WTC11 (cell line): Measurements from ENCODE around the gene CD247. TPM values are rescaled to one million over a fixed set of nuclear protein-coding genes. Genes with fewer than 3 reads are reported as not detected.

ENCODE experiments used
- ATAC-seq: fragments of 200-7000 bp; cut with Tn5 transposase; 2 replicates; pipeline ENCODE4 v1.10.0; 2021; ENCODE audit warnings: mild to moderate bottlenecking, moderate library complexity
- CTCF ChIA-PET: fragments of 300-600 bp; sonication (Branson Sonifier 250); formaldehyde crosslinking; loops from one replicate; lab custom pipeline; 2021; ENCODE audit warnings: antibody characterized with exemption; lab: Charles Lee
- POLR2A ChIA-PET: fragments of 350-600 bp; sonication (Branson Sonifier 250); formaldehyde crosslinking; loops from one replicate; lab custom pipeline; 2021; ENCODE audit warnings: antibody characterized with exemption; lab: Charles Lee
- DNase-seq: peaks from one replicate; pipeline ENCODE4 v3.0.0; 2021; ENCODE audit warnings: low spot score
- H3K27ac Mint-ChIP-seq: 2 replicates; pipeline ENCODE4 v1.8.0; 2021; ENCODE audit warnings: mixed read lengths
- H3K27me3 Mint-ChIP-seq: 2 replicates; pipeline ENCODE4 v1.8.0; 2021; ENCODE audit warnings: low read depth, mild to moderate bottlenecking, moderate library complexity, mixed read lengths
- H3K36me3 Mint-ChIP-seq: 2 replicates; pipeline ENCODE4 v1.8.0; 2021; ENCODE audit warnings: mixed read lengths
- H3K4me1 Mint-ChIP-seq: 2 replicates; pipeline ENCODE4 v1.8.0; 2022; ENCODE audit warnings: mixed read lengths
- H3K4me3 Mint-ChIP-seq: 2 replicates; pipeline ENCODE4 v1.8.0; 2021; ENCODE audit warnings: mild to moderate bottlenecking, moderate library complexity, mixed read lengths
- H3K9me3 Mint-ChIP-seq: 2 replicates; pipeline ENCODE4 v1.8.0; 2021; ENCODE audit warnings: mixed read lengths
- ELF4 ChIP-seq: sonication (generic); formaldehyde crosslinking; IDR thresholded peaks from 2 replicates; pipeline ENCODE4 v1.8.1; 2022; ENCODE audit warnings: low read depth, mild to moderate bottlenecking, moderate library complexity, missing genetic modification reagents
- EMX1 ChIP-seq: fragments of 250-450 bp; sonication (Bioruptor Pico); IDR thresholded peaks from 2 replicates; pipeline ENCODE4 v1.8.0; 2021; ENCODE audit warnings: mild to moderate bottlenecking
- FOXJ3 ChIP-seq: sonication (generic); formaldehyde crosslinking; IDR thresholded peaks from 2 replicates; pipeline ENCODE4 v1.9.0; 2021; ENCODE audit warnings: missing genetic modification reagents, mild to moderate bottlenecking, borderline replicate concordance
- GRHL2 ChIP-seq: fragments of 250-450 bp; sonication (Bioruptor Pico); IDR thresholded peaks from 2 replicates; pipeline ENCODE4 v1.8.0; 2022; ENCODE audit warnings: mild to moderate bottlenecking, moderate library complexity; ENCODE audit not compliant: insufficient replicate concordance, severe bottlenecking
- HMGA2 ChIP-seq: fragments of 250-450 bp; sonication (Bioruptor Pico); IDR thresholded peaks from 2 replicates; pipeline ENCODE4 v1.4.0; 2021; ENCODE audit warnings: mild to moderate bottlenecking, moderate library complexity
- KAT7 ChIP-seq: sonication (generic); formaldehyde crosslinking; IDR thresholded peaks from 2 replicates; pipeline ENCODE4 v1.8.1; 2023; ENCODE audit warnings: missing genetic modification reagents, mild to moderate bottlenecking, borderline replicate concordance
- MYBL2 ChIP-seq: sonication (generic); formaldehyde crosslinking; IDR thresholded peaks from 2 replicates; pipeline ENCODE4 v1.8.1; 2023; ENCODE audit warnings: mild to moderate bottlenecking, moderate library complexity, missing genetic modification reagents
- NR1H2 ChIP-seq: sonication (generic); formaldehyde crosslinking; IDR thresholded peaks from 2 replicates; pipeline ENCODE4 v1.9.0; 2021; ENCODE audit warnings: mild to moderate bottlenecking, moderate library complexity, missing genetic modification reagents
- NR3C1 ChIP-seq: sonication (generic); formaldehyde crosslinking; conservative IDR thresholded peaks from 2 replicates; pipeline ENCODE4 v1.8.1; 2023; ENCODE audit warnings: low read depth, mild to moderate bottlenecking, missing genetic modification reagents
- RORB ChIP-seq: fragments of 250-450 bp; sonication (Bioruptor Pico); IDR thresholded peaks from 2 replicates; pipeline ENCODE4 v1.9.0; 2021; ENCODE audit warnings: mild to moderate bottlenecking
- SMAD3 ChIP-seq: sonication (generic); formaldehyde crosslinking; IDR thresholded peaks from 2 replicates; pipeline ENCODE4 v1.8.0; 2022; ENCODE audit warnings: missing genetic modification reagents, mild to moderate bottlenecking, borderline replicate concordance
- SMAD4 ChIP-seq: sonication (generic); formaldehyde crosslinking; IDR thresholded peaks from 2 replicates; pipeline ENCODE4 v1.8.0; 2022; ENCODE audit warnings: mild to moderate bottlenecking, missing genetic modification reagents
- SP1 ChIP-seq: sonication (generic); formaldehyde crosslinking; conservative IDR thresholded peaks from 2 replicates; pipeline ENCODE4 v1.8.1; 2022; ENCODE audit warnings: missing genetic modification reagents
- TCF7 ChIP-seq: sonication (generic); formaldehyde crosslinking; IDR thresholded peaks from 2 replicates; pipeline ENCODE4 v1.8.0; 2022; ENCODE audit warnings: mild to moderate bottlenecking, low read depth, missing genetic modification reagents, moderate library complexity
- ZNF219 ChIP-seq: sonication (generic); formaldehyde crosslinking; IDR thresholded peaks from 2 replicates; pipeline ENCODE4 v1.8.0; 2023; ENCODE audit warnings: missing genetic modification reagents, mild to moderate bottlenecking, borderline replicate concordance
- total RNA-seq: library from RNA; stranded (reverse); gene quantifications from 3 replicates; pipeline ENCODE4 v1.2.3, GENCODE V29; 2021
- TF ChIP-seq, protein P1 (sequence below): sonication (generic); formaldehyde crosslinking; IDR thresholded peaks from 2 replicates; pipeline ENCODE4 v1.8.0; 2022; ENCODE audit warnings: mild to moderate bottlenecking, missing genetic modification reagents
- TF ChIP-seq, protein P2 (sequence below): sonication (generic); formaldehyde crosslinking; IDR thresholded peaks from 2 replicates; pipeline ENCODE4 v1.8.0; 2022; ENCODE audit warnings: mild to moderate bottlenecking, missing genetic modification reagents
- TF ChIP-seq, protein P3 (sequence below): sonication (generic); formaldehyde crosslinking; conservative IDR thresholded peaks from 2 replicates; pipeline ENCODE4 v1.8.1; 2022; ENCODE audit warnings: mild to moderate bottlenecking, missing genetic modification reagents
- TF ChIP-seq, protein P4 (sequence below): fragments of 250-450 bp; sonication (Bioruptor Pico); IDR thresholded peaks from 2 replicates; pipeline ENCODE4 v1.9.0; 2021; ENCODE audit warnings: moderate library complexity, mild to moderate bottlenecking, inconsistent platforms, borderline replicate concordance
- TF ChIP-seq, protein P5 (sequence below): sonication (generic); formaldehyde crosslinking; IDR thresholded peaks from 2 replicates; pipeline ENCODE4 v1.8.1; 2022; ENCODE audit warnings: low read depth, mild to moderate bottlenecking, moderate library complexity, missing genetic modification reagents, borderline replicate concordance
- TF ChIP-seq, protein P6 (sequence below): sonication (generic); formaldehyde crosslinking; IDR thresholded peaks from 2 replicates; pipeline ENCODE4 v1.8.1; 2023; ENCODE audit warnings: mild to moderate bottlenecking, missing genetic modification reagents, borderline replicate concordance
- TF ChIP-seq, protein P7 (sequence below): sonication (generic); formaldehyde crosslinking; IDR thresholded peaks from 2 replicates; pipeline ENCODE4 v1.8.0; 2022; ENCODE audit warnings: mild to moderate bottlenecking, missing genetic modification reagents
- TF ChIP-seq, protein P8 (sequence below): sonication (generic); formaldehyde crosslinking; IDR thresholded peaks from 2 replicates; pipeline ENCODE4 v1.8.0; 2023; ENCODE audit warnings: mild to moderate bottlenecking, missing genetic modification reagents

CD247 gene
- total RNA-seq, 1 experiment from 2014 or later = 1.8 TPM

DNA sequence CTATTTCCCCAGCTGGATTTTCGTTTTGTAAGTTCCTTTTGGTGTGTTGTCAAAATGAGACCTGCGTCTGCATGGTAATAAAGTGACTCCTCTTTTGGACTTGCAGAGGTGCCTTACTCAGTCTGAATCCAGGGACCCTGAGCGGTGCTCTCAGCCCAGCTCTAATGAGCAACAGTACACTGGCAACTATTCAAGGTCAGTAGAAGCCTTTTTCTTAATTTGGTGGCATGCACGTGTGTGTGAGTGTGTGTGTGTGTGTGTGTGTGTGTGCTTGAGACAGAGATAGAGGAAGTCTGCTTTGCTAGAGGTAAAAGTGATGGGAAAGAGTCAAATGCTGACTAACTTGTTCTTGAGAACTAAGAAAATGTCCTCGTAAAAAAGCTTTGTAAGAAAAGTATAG is 105.4 kb downstream of the CD247 start (continued):
- TF ChIP-seq, protein P1, sequence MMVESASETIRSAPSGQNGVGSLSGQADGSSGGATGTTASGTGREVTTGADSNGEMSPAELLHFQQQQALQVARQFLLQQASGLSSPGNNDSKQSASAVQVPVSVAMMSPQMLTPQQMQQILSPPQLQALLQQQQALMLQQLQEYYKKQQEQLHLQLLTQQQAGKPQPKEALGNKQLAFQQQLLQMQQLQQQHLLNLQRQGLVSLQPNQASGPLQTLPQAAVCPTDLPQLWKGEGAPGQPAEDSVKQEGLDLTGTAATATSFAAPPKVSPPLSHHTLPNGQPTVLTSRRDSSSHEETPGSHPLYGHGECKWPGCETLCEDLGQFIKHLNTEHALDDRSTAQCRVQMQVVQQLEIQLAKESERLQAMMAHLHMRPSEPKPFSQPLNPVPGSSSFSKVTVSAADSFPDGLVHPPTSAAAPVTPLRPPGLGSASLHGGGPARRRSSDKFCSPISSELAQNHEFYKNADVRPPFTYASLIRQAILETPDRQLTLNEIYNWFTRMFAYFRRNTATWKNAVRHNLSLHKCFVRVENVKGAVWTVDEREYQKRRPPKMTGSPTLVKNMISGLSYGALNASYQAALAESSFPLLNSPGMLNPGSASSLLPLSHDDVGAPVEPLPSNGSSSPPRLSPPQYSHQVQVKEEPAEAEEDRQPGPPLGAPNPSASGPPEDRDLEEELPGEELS (CRISPR knock-in tag) = no peak
- TF ChIP-seq FOXJ3 (CRISPR knock-in tag) (no peak), EMX1 (CRISPR knock-in tag) (no peak)

DNA sequence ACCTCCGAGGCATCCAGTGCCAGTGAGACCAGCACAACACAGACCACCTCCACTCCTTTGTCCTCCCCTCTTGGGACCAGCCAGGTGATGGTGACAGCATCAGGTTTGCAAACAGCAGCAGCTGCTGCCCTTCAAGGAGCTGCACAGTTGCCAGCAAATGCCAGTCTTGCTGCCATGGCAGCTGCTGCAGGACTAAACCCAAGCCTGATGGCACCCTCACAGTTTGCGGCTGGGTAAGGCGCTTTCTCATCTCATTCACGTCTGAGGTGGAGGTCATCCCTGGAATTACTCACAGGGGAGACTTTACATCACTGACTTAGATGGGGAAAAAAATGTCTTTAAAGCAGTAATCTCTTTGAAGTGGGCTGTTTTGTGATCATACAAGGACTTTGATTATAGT is 106.3 kb downstream of the CD247 start:
- Mint-ChIP-seq H3K4me3 (no peak overlapping the region), H3K27ac (peak overlapping the region; percentile 76), H3K36me3 (peaks cover 46% of the 10 kb centered on the region), H3K4me1 (peaks cover 12% of the 10 kb centered on the region), H3K27me3 (no peaks in the 10 kb centered on the region), H3K9me3 (no peaks in the 10 kb centered on the region)
- ChIA-PET CTCF (no interaction called here), POLR2A (no interaction called here)
- DNase-seq = no peak
- ATAC-seq = no peak
- TF ChIP-seq, protein P2, sequence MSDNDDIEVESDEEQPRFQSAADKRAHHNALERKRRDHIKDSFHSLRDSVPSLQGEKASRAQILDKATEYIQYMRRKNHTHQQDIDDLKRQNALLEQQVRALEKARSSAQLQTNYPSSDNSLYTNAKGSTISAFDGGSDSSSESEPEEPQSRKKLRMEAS = no peak
- TF ChIP-seq, protein P3, sequence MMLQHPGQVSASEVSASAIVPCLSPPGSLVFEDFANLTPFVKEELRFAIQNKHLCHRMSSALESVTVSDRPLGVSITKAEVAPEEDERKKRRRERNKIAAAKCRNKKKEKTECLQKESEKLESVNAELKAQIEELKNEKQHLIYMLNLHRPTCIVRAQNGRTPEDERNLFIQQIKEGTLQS = no peak
- TF ChIP-seq ELF4 = no peak
- TF ChIP-seq, protein P4, sequence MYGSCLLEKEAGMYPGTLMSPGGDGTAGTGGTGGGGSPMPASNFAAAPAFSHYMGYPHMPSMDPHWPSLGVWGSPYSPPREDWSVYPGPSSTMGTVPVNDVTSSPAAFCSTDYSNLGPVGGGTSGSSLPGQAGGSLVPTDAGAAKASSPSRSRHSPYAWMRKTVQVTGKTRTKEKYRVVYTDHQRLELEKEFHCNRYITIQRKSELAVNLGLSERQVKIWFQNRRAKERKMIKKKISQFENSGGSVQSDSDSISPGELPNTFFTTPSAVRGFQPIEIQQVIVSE (CRISPR knock-in tag) = no peak
- no peak for TF ChIP-seq GRHL2 (CRISPR knock-in tag)

DNA sequence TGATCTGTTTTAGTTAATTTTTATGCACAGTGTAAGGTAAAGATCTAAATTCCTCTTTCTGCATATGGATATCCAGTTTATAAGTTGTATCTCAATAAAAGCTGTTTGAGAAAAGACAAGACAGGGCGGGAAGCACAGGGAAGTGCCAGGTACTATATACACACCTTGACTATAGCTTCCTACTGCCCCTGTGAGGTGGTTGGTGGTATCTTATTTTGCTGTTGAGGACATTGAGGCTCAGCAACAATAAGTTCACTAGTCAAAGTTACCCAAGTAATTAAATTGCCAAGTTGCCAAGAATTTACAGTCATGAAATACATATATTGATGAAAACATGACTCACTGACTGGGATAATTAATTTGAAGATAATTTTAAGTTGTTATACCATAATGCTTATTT is 109.1 kb downstream of the CD247 start:
- no peak overlapping the region for H3K4me3 Mint-ChIP-seq
- DNase-seq (no peak), ATAC-seq (peak; percentile 94)
- no peaks in the 10 kb centered on the region for H3K27me3 Mint-ChIP-seq
- no peaks in the 10 kb centered on the region for H3K9me3 Mint-ChIP-seq
- ChIA-PET POLR2A (no interaction called here), CTCF (interaction anchor here (0.8 to 1.7 kb wide), 12 partner anchors 8 to 342 kb away, joined by 3 to 16 read pairs (median 4); partner anchors contain the start of gene POU2F1)
- 0 out of 2 replicates have a peak, but pooled peaks cover under 1% of the 10 kb centered on the region for H3K4me1 Mint-ChIP-seq
- no peak overlapping the region; the same call in 1 of the 2 replicates for H3K27ac Mint-ChIP-seq
- peaks cover 39% of the 10 kb centered on the region for H3K36me3 Mint-ChIP-seq
- TF ChIP-seq NR3C1 = no peak
- TF ChIP-seq MYBL2 (CRISPR knock-in tag) = no peak
- TF ChIP-seq ZNF219 = no peak
- TF ChIP-seq KAT7 (CRISPR knock-in tag) = no peak
- TF ChIP-seq, protein P5, sequence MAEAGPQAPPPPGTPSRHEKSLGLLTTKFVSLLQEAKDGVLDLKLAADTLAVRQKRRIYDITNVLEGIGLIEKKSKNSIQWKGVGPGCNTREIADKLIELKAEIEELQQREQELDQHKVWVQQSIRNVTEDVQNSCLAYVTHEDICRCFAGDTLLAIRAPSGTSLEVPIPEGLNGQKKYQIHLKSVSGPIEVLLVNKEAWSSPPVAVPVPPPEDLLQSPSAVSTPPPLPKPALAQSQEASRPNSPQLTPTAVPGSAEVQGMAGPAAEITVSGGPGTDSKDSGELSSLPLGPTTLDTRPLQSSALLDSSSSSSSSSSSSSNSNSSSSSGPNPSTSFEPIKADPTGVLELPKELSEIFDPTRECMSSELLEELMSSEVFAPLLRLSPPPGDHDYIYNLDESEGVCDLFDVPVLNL = no peak
- TF ChIP-seq, protein P6, sequence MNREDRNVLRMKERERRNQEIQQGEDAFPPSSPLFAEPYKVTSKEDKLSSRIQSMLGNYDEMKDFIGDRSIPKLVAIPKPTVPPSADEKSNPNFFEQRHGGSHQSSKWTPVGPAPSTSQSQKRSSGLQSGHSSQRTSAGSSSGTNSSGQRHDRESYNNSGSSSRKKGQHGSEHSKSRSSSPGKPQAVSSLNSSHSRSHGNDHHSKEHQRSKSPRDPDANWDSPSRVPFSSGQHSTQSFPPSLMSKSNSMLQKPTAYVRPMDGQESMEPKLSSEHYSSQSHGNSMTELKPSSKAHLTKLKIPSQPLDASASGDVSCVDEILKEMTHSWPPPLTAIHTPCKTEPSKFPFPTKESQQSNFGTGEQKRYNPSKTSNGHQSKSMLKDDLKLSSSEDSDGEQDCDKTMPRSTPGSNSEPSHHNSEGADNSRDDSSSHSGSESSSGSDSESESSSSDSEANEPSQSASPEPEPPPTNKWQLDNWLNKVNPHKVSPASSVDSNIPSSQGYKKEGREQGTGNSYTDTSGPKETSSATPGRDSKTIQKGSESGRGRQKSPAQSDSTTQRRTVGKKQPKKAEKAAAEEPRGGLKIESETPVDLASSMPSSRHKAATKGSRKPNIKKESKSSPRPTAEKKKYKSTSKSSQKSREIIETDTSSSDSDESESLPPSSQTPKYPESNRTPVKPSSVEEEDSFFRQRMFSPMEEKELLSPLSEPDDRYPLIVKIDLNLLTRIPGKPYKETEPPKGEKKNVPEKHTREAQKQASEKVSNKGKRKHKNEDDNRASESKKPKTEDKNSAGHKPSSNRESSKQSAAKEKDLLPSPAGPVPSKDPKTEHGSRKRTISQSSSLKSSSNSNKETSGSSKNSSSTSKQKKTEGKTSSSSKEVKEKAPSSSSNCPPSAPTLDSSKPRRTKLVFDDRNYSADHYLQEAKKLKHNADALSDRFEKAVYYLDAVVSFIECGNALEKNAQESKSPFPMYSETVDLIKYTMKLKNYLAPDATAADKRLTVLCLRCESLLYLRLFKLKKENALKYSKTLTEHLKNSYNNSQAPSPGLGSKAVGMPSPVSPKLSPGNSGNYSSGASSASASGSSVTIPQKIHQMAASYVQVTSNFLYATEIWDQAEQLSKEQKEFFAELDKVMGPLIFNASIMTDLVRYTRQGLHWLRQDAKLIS = no peak
- TF ChIP-seq RORB = no peak
- no peak for TF ChIP-seq HMGA2 (CRISPR knock-in tag)
- no peak for TF ChIP-seq SP1
- TF ChIP-seq SMAD3 (CRISPR knock-in tag) = no peak
- TF ChIP-seq, protein P7, sequence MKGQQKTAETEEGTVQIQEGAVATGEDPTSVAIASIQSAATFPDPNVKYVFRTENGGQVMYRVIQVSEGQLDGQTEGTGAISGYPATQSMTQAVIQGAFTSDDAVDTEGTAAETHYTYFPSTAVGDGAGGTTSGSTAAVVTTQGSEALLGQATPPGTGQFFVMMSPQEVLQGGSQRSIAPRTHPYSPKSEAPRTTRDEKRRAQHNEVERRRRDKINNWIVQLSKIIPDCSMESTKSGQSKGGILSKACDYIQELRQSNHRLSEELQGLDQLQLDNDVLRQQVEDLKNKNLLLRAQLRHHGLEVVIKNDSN (CRISPR knock-in tag) = no peak
- TF ChIP-seq SMAD4 = no peak
- no peak for TF ChIP-seq TCF7 (CRISPR knock-in tag)
- TF ChIP-seq, protein P8, sequence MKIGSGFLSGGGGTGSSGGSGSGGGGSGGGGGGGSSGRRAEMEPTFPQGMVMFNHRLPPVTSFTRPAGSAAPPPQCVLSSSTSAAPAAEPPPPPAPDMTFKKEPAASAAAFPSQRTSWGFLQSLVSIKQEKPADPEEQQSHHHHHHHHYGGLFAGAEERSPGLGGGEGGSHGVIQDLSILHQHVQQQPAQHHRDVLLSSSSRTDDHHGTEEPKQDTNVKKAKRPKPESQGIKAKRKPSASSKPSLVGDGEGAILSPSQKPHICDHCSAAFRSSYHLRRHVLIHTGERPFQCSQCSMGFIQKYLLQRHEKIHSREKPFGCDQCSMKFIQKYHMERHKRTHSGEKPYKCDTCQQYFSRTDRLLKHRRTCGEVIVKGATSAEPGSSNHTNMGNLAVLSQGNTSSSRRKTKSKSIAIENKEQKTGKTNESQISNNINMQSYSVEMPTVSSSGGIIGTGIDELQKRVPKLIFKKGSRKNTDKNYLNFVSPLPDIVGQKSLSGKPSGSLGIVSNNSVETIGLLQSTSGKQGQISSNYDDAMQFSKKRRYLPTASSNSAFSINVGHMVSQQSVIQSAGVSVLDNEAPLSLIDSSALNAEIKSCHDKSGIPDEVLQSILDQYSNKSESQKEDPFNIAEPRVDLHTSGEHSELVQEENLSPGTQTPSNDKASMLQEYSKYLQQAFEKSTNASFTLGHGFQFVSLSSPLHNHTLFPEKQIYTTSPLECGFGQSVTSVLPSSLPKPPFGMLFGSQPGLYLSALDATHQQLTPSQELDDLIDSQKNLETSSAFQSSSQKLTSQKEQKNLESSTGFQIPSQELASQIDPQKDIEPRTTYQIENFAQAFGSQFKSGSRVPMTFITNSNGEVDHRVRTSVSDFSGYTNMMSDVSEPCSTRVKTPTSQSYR (CRISPR knock-in tag) = no peak
- TF ChIP-seq NR1H2 (CRISPR knock-in tag) = no peak
